ENCODE measurements around the gene TLE2. TPM values are rescaled to one million over a fixed set of nuclear protein-coding genes. Genes with fewer than 3 reads are reported as not detected.

Gene TLE2
- total RNA-seq, 1 donor from 2014 or later = not detected

GRCh38 chr19:2977001-2977745, 51.9 kb downstream of the TLE2 start, which contains the start of gene TLE6:
Gene TLE6, plus strand, starts transcription at chr19:2977564. Its CDS starts 670 bp downstream, at chr19:2978234.
- no peak within 1 kb of the TSS for H3K27ac Mint-ChIP-seq
- no peak within 1 kb of the TSS for H3K27ac ChIP-seq
- peak within 1 kb of the TSS; percentile 56 for H3K4me2 ChIP-seq
- H3F3A ChIP-seq (ENCODE audit: low read depth) = peaks cover 12% of the 10 kb centered on the region
- no peak within 1 kb of the TSS for H2AFZ ChIP-seq (replicated peaks)
- peak within 1 kb of the TSS; percentile 20 for H3K4me3 ChIP-seq
- peaks cover 3% of the 10 kb centered on the region for H3K9me3 Mint-ChIP-seq
- no peaks in the 10 kb centered on the region for H3K9me3 ChIP-seq (ENCODE audit: low read depth)
- peaks cover 22% of the 10 kb centered on the region for H4K20me1 ChIP-seq (ENCODE audit: low read depth)
- no peaks in the 10 kb centered on the region for H3K36me3 ChIP-seq
- no peak within 1 kb of the TSS for H3K9ac ChIP-seq
- H3K4me1 ChIP-seq = peaks cover 11% of the 10 kb centered on the region
- H3K27me3 ChIP-seq = peaks cover 93% of the 10 kb centered on the region
- TF ChIP-seq EZH2 (IDR thresholded peaks at IDR 0.05) (peak; percentile 21), CTCF (IDR thresholded peaks at IDR 0.05) (no peak), EZH2phosphoT487 (IDR thresholded peaks at IDR 0.05) (peak; percentile 23)
- DNase-seq (ENCODE audit: low spot score) = peak; percentile 98
- H3K36me3 Mint-ChIP-seq = no peaks in the 10 kb centered on the region
- peaks cover 72% of the 10 kb centered on the region for H3K27me3 Mint-ChIP-seq (ENCODE audit: insufficient read depth, low read depth)
- peak within 1 kb of the TSS; percentile 76 for H3K4me3 Mint-ChIP-seq
- H3K79me2 ChIP-seq (ENCODE audit: low read depth) = no peaks in the 10 kb centered on the region
- peaks cover 25% of the 10 kb centered on the region for H3K4me1 Mint-ChIP-seq

GRCh38 chr19:2976609-2977000, 52.5 kb downstream of the TLE2 start:
- Histone ChIP-seq H4K20me1 (ENCODE audit: low read depth) (peaks cover 22% of the 10 kb centered on the region), H3K4me1 (peaks cover 11% of the 10 kb centered on the region), H3K27ac (no peak overlapping the region), H3K27me3 (peaks cover 93% of the 10 kb centered on the region), H3K36me3 (no peaks in the 10 kb centered on the region), H3K9ac (no peak overlapping the region), H3K4me3 (peak overlapping the region; percentile 20), H3K79me2 (ENCODE audit: low read depth) (no peaks in the 10 kb centered on the region), H3K4me2 (peak overlapping the region; percentile 56), H3F3A (ENCODE audit: low read depth) (peaks cover 11% of the 10 kb centered on the region), H3K9me3 (ENCODE audit: low read depth) (no peaks in the 10 kb centered on the region), H2AFZ (replicated peaks) (no peak overlapping the region)
- peak; percentile 38 for DNase-seq (ENCODE audit: low spot score)
- TF ChIP-seq EZH2 (IDR thresholded peaks at IDR 0.05) = no peak
- no peak for TF ChIP-seq CTCF (IDR thresholded peaks at IDR 0.05)
- no peak for TF ChIP-seq EZH2phosphoT487 (IDR thresholded peaks at IDR 0.05)
- no peaks in the 10 kb centered on the region for H3K36me3 Mint-ChIP-seq
- H3K27ac Mint-ChIP-seq = no peak overlapping the region
- H3K4me3 Mint-ChIP-seq = peak overlapping the region; percentile 76
- peaks cover 21% of the 10 kb centered on the region for H3K4me1 Mint-ChIP-seq
- no peaks in the 10 kb centered on the region for H3K9me3 Mint-ChIP-seq
- H3K27me3 Mint-ChIP-seq (ENCODE audit: insufficient read depth, low read depth) = peaks cover 66% of the 10 kb centered on the region

- Histone ChIP-seq H3K4me3 (no peak overlapping the region), H3K27me3 (peaks cover 72% of the 10 kb centered on the region), H3K27ac (no peak overlapping the region), H3K9ac (no peak overlapping the region), H4K20me1 (ENCODE audit: low read depth) (peaks cover 22% of the 10 kb centered on the region), H3F3A (ENCODE audit: low read depth) (peaks cover 7% of the 10 kb centered on the region), H2AFZ (replicated peaks) (no peak overlapping the region), H3K79me2 (ENCODE audit: low read depth) (no peaks in the 10 kb centered on the region), H3K9me3 (ENCODE audit: low read depth) (no peaks in the 10 kb centered on the region), H3K4me1 (peaks cover 11% of the 10 kb centered on the region), H3K4me2 (no peak overlapping the region), H3K36me3 (no peaks in the 10 kb centered on the region)
- no peak overlapping the region for H3K4me3 Mint-ChIP-seq
- no peaks in the 10 kb centered on the region for H3K9me3 Mint-ChIP-seq
- H3K4me1 Mint-ChIP-seq = peaks cover 18% of the 10 kb centered on the region
- peak; percentile 36 for DNase-seq (ENCODE audit: low spot score)
- TF ChIP-seq EZH2 (IDR thresholded peaks at IDR 0.05) = no peak
- TF ChIP-seq CTCF (IDR thresholded peaks at IDR 0.05) = no peak
- TF ChIP-seq EZH2phosphoT487 (IDR thresholded peaks at IDR 0.05) = no peak
- H3K36me3 Mint-ChIP-seq = no peaks in the 10 kb centered on the region
- H3K27me3 Mint-ChIP-seq (ENCODE audit: insufficient read depth, low read depth) = peaks cover 57% of the 10 kb centered on the region
- no peak overlapping the region for H3K27ac Mint-ChIP-seq
Observed at GRCh38 chr19:2974342-2975041, 54.6 kb downstream of the TLE2 start.

Measured in neural progenitor cell (in vitro differentiated cells).